Measurements from ENCODE around the gene FGD3. TPM values are rescaled to one million over a fixed set of nuclear protein-coding genes. Genes with fewer than 3 reads are reported as not detected.

FGD3 gene
- total and polyA plus RNA-seq, 2 experiments from 2014 or later: 5.8 to 6.5 TPM

DNA sequence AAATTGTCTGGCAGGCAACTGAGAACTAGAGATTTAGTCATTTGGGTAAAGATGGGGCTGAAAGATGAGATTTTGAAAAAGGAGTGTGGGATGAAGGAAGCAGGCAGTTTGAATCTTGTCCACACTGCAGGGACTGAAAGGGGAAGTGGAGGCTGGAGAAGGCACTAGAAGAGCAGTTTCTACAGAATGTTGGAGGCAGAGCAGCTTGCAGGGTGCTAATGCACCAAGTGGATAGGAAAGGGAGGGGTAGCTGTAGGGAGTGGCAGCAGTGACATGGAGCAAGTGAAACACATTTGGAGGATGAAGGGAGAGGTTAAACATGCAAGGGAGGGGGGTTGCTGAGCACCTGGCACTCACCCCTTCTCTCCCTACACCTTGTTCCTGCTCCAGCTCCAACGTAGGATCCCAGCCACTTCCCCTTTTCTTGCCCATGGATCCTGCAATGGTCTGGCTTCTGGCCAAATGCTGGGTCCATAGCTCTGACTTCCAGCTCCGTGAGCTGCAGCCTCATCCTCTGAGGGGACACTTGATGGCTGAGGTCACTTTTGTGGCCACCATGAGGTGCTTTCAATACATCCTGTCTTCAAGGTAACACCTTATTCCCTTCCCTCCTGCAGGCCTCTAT, 30.0 kb upstream of the FGD3 start:
- Histone ChIP-seq H3K4me2 (no peak overlapping the region), H3K27me3 (no peaks in the 10 kb centered on the region), H3K4me3 (no peak overlapping the region), H3K27ac (no peak overlapping the region), H3K9me2 (replicated peaks; ENCODE audit: insufficient read depth) (no peaks in the 10 kb centered on the region), H3K9me3 (ENCODE audit: low read depth) (no peaks in the 10 kb centered on the region), H3K36me3 (replicated peaks; ENCODE audit: insufficient read depth, low read depth) (no peaks in the 10 kb centered on the region), H4K20me1 (ENCODE audit: insufficient read depth, poor library complexity, severe bottlenecking) (no peaks in the 10 kb centered on the region), H3K79me2 (no peaks in the 10 kb centered on the region), H3K4me1 (ENCODE audit: insufficient read depth) (no peaks in the 10 kb centered on the region), H2AFZ (no peak overlapping the region)
- no peak for DNase-seq (ENCODE audit: low spot score)
- TF ChIP-seq EZH2phosphoT487 (IDR thresholded peaks at IDR 0.05; ENCODE audit: low read depth, severe bottlenecking, unreplicated experiment): no peak
- TF ChIP-seq, protein P1, sequence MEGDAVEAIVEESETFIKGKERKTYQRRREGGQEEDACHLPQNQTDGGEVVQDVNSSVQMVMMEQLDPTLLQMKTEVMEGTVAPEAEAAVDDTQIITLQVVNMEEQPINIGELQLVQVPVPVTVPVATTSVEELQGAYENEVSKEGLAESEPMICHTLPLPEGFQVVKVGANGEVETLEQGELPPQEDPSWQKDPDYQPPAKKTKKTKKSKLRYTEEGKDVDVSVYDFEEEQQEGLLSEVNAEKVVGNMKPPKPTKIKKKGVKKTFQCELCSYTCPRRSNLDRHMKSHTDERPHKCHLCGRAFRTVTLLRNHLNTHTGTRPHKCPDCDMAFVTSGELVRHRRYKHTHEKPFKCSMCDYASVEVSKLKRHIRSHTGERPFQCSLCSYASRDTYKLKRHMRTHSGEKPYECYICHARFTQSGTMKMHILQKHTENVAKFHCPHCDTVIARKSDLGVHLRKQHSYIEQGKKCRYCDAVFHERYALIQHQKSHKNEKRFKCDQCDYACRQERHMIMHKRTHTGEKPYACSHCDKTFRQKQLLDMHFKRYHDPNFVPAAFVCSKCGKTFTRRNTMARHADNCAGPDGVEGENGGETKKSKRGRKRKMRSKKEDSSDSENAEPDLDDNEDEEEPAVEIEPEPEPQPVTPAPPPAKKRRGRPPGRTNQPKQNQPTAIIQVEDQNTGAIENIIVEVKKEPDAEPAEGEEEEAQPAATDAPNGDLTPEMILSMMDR (IDR thresholded peaks at IDR 0.05; ENCODE audit: poor library complexity): no peak
- no peak for TF ChIP-seq EZH2 (IDR thresholded peaks at IDR 0.05; ENCODE audit: borderline replicate concordance)
- WGBS (ENCODE audit: low lambda C conversion rate, missing lambda C conversion rate): 61% methylated on average over 2 of the region's 2 CpGs

DNA sequence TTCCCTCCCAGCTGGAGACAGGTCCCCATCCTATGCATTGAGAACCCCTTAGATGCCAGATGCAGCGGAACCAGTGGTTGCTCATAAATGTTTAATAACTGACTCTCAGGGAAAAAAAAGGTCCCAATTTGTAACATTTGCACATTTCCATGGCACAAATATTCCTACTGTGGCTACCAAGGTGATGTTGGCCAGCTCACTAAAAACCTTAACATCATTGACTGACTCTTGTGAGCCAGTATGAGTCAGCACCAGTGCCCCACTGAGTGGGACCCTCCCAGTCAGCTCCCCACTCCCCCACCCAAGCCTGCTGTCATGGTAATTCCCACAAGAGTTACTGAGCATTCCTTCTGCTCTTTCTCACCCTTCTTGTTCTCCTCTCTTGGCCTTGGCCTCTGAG, 26.9 kb upstream of the FGD3 start:
- no peaks in the 10 kb centered on the region for H3K4me1 ChIP-seq (ENCODE audit: insufficient read depth)
- DNase-seq (ENCODE audit: low spot score): no peak
- no peaks in the 10 kb centered on the region for H3K27me3 ChIP-seq
- no peak overlapping the region for H3K4me2 ChIP-seq
- no peak overlapping the region for H2AFZ ChIP-seq
- no peaks in the 10 kb centered on the region for H4K20me1 ChIP-seq (ENCODE audit: insufficient read depth, poor library complexity, severe bottlenecking)
- H3K27ac ChIP-seq: no peak overlapping the region
- H3K4me3 ChIP-seq: no peak overlapping the region
- 96% methylated on average over 1 of the region's 1 CpG for WGBS (ENCODE audit: low lambda C conversion rate, missing lambda C conversion rate)
- H3K79me2 ChIP-seq: no peaks in the 10 kb centered on the region
- no peaks in the 10 kb centered on the region for H3K9me3 ChIP-seq (ENCODE audit: low read depth)
- H3K9me2 ChIP-seq (replicated peaks; ENCODE audit: insufficient read depth): no peaks in the 10 kb centered on the region
- TF ChIP-seq EZH2 (IDR thresholded peaks at IDR 0.05; ENCODE audit: borderline replicate concordance) (no peak), EZH2phosphoT487 (IDR thresholded peaks at IDR 0.05; ENCODE audit: low read depth, severe bottlenecking, unreplicated experiment) (no peak)
- TF ChIP-seq, protein P1 (IDR thresholded peaks at IDR 0.05; ENCODE audit: poor library complexity): no peak
- H3K36me3 ChIP-seq (replicated peaks; ENCODE audit: insufficient read depth, low read depth): no peaks in the 10 kb centered on the region

DNA sequence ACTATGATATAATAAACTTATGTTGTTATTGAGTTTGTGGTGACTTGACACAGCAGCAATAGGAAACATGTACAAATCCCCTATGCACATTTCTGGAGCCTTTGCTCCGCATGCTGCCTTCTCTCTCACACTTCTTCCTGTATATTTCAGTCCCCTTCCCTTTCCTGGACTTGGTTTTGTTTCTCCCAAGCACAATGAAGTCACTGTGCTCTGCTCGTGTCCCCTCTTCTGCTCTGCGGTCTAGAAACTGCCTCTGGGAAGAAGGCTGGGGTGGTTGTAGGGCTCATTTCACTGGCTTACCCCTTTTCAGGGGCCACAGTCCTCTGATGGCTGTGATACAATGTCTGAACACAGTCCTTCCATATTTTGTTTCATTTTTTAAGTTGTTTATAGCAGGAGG, 15.7 kb upstream of the FGD3 start:
- Histone ChIP-seq H3K9me3 (ENCODE audit: low read depth) (no peaks in the 10 kb centered on the region), H3K9me2 (replicated peaks; ENCODE audit: insufficient read depth) (no peaks in the 10 kb centered on the region), H3K4me1 (ENCODE audit: insufficient read depth) (no peaks in the 10 kb centered on the region), H3K4me3 (no peak overlapping the region), H3K27ac (no peak overlapping the region), H3K36me3 (replicated peaks; ENCODE audit: insufficient read depth, low read depth) (no peaks in the 10 kb centered on the region), H4K20me1 (ENCODE audit: insufficient read depth, poor library complexity, severe bottlenecking) (no peaks in the 10 kb centered on the region), H3K79me2 (no peaks in the 10 kb centered on the region), H3K27me3 (no peaks in the 10 kb centered on the region), H3K4me2 (no peak overlapping the region), H2AFZ (no peak overlapping the region)
- TF ChIP-seq EZH2 (IDR thresholded peaks at IDR 0.05; ENCODE audit: borderline replicate concordance): no peak
- TF ChIP-seq EZH2phosphoT487 (IDR thresholded peaks at IDR 0.05; ENCODE audit: low read depth, severe bottlenecking, unreplicated experiment): no peak
- TF ChIP-seq, protein P1 (IDR thresholded peaks at IDR 0.05; ENCODE audit: poor library complexity): no peak
- no peak for DNase-seq (ENCODE audit: low spot score)
- WGBS (ENCODE audit: low lambda C conversion rate, missing lambda C conversion rate): 89% methylated on average over 3 of the region's 3 CpGs
